Karpas-422 (cell line): Measurements from ENCODE around the gene OR1F1. TPM values are rescaled to one million over a fixed set of nuclear protein-coding genes. Genes with fewer than 3 reads are reported as not detected.
"Not testable (repeated sequence)": the region's sequence is repeated elsewhere in the genome, so short reads cannot be mapped to it uniquely, and the experiment has no call there.

Source experiments
- DNase-seq: peaks from one replicate; pipeline ENCODE4 v3.0.0-alpha.2; 2015
- H2AFZ ChIP-seq: fragments of 200-600 bp; sonication (generic); 2 replicates; pipeline ENCODE4 v1.6.1; 2014; ENCODE audit warnings: antibody characterized with exemption, low read length, mixed read lengths
- H3K27ac ChIP-seq: fragments of 200-600 bp; sonication (generic); 2 replicates; pipeline ENCODE4 v1.5.1; 2014; ENCODE audit warnings: mild to moderate bottlenecking, low read length, moderate library complexity
- H3K27me3 ChIP-seq: fragments of 200-600 bp; sonication (generic); 2 replicates; pipeline ENCODE4 v1.6.1; 2014; ENCODE audit warnings: low read length, mixed read lengths
- H3K36me3 ChIP-seq: fragments of 200-600 bp; sonication (generic); 2 replicates; pipeline ENCODE4 v1.6.1; 2014; ENCODE audit warnings: low read length, mixed read lengths; ENCODE audit not compliant: insufficient read depth
- H3K4me1 ChIP-seq: fragments of 200-600 bp; sonication (generic); 2 replicates; pipeline ENCODE4 v1.6.1; 2014; ENCODE audit warnings: mild to moderate bottlenecking, low read length, mixed read lengths
- H3K4me2 ChIP-seq: fragments of 200-600 bp; sonication (generic); 2 replicates; pipeline ENCODE4 v1.6.1; 2014; ENCODE audit warnings: low read length, low read depth, mild to moderate bottlenecking; ENCODE audit not compliant: poor library complexity, severe bottlenecking
- H3K4me3 ChIP-seq: fragments of 200-600 bp; sonication (generic); 2 replicates; pipeline ENCODE4 v1.5.1; 2014; ENCODE audit warnings: mild to moderate bottlenecking, antibody characterized with exemption, low read length, mixed read lengths
- H3K79me2 ChIP-seq: fragments of 200-600 bp; sonication (generic); 2 replicates; pipeline ENCODE4 v1.6.1; 2014; ENCODE audit warnings: mild to moderate bottlenecking, low read length, mixed read lengths
- H3K9ac ChIP-seq: fragments of 200-600 bp; sonication (generic); 2 replicates; pipeline ENCODE4 v1.6.0; 2014; ENCODE audit warnings: low read length
- H3K9me2 ChIP-seq: fragments of 200-600 bp; sonication (generic), shearing (Covaris generic); replicated peaks from 2 replicates; pipeline ENCODE4 v1.6.0; 2014; ENCODE audit warnings: mild to moderate bottlenecking, low read length, moderate library complexity; ENCODE audit not compliant: insufficient read depth
- H3K9me3 ChIP-seq: fragments of 300-700, 200-600 bp; sonication (generic); 2 replicates; pipeline ENCODE4 v1.6.1; 2014; ENCODE audit warnings: low read length, mixed read lengths
- H4K20me1 ChIP-seq: fragments of 200-600 bp; sonication (generic); 2 replicates; pipeline ENCODE4 v1.6.1; 2014; ENCODE audit warnings: mild to moderate bottlenecking, antibody characterized with exemption, low read length, low read depth; ENCODE audit not compliant: insufficient read depth
- total RNA-seq: library from RNA; depleted of rRNA; stranded (reverse); fragments of >200 nt; shearing (Covaris generic); gene quantifications from 2 replicates; pipeline ENCODE4 v1.2.3, GENCODE V29; 2014; ENCODE audit warnings: low replicate concordance

Gene OR1F1
- total RNA-seq, 1 experiment from 2014 or later = not detected

GRCh38 chr16:3165111-3165822, 22.7 kb upstream of the OR1F1 start:
- peak overlapping the region; percentile 61 for H3K4me2 ChIP-seq
- no peaks in the 10 kb centered on the region for H3K79me2 ChIP-seq
- DNase-seq = no peak
- H3K9ac ChIP-seq = peak overlapping the region; percentile 53; the same call in 1 of the 2 replicates
- no peaks in the 10 kb centered on the region for H3K27me3 ChIP-seq
- no peak overlapping the region for H3K27ac ChIP-seq
- peak overlapping the region; percentile 55 for H3K4me3 ChIP-seq
- H2AFZ ChIP-seq = peak overlapping the region; percentile 90
- H4K20me1 ChIP-seq = no peaks in the 10 kb centered on the region
- H3K36me3 ChIP-seq = no peaks in the 10 kb centered on the region
- H3K9me3 ChIP-seq = no peaks in the 10 kb centered on the region
- H3K9me2 ChIP-seq = no peaks in the 10 kb centered on the region
- H3K4me1 ChIP-seq = peaks cover 3% of the 10 kb centered on the region

- no peak for DNase-seq
- H3K4me3 ChIP-seq = no peak overlapping the region
- no peaks in the 10 kb centered on the region for H3K36me3 ChIP-seq
- H4K20me1 ChIP-seq = no peaks in the 10 kb centered on the region
- H3K9ac ChIP-seq = no peak overlapping the region
- no peak overlapping the region for H3K27ac ChIP-seq
- no peak overlapping the region for H3K4me2 ChIP-seq
- peaks cover 7% of the 10 kb centered on the region for H3K4me1 ChIP-seq
- H3K79me2 ChIP-seq = no peaks in the 10 kb centered on the region
- no peaks in the 10 kb centered on the region for H3K27me3 ChIP-seq
- H2AFZ ChIP-seq = no peak overlapping the region
- no peaks in the 10 kb centered on the region for H3K9me3 ChIP-seq
- no peaks in the 10 kb centered on the region for H3K9me2 ChIP-seq
Observed at GRCh38 chr16:3166505-3166886, 21.5 kb upstream of the OR1F1 start.

DNA sequence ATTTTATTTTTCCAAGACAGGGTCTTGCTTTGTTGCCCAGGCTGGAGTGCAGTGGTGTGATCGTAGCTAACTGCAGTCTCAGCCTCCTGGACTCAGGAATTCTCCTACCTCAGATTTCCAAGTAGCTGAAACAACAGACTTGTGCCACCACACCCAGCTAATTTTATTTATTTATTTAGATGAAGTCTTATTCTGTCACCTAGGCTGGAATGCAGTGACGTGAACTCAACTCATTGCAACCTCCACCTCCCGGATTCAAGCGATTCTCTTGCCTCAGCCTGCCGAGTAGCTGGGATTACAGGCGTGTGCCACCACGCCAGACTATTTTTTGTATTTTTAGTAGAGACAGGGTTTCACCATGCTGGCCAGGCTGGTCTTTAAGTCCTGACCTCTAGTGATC, 19.3 kb upstream of the OR1F1 start:
- not testable (repeated sequence) for DNase-seq, H3K27me3 ChIP-seq, H3K9ac ChIP-seq, H4K20me1 ChIP-seq, H3K9me3 ChIP-seq, H2AFZ ChIP-seq, H3K4me3 ChIP-seq, H3K9me2 ChIP-seq, H3K27ac ChIP-seq, H3K36me3 ChIP-seq, H3K4me2 ChIP-seq, H3K79me2 ChIP-seq
- peaks cover 18% of the 10 kb centered on the region for H3K4me1 ChIP-seq

DNA sequence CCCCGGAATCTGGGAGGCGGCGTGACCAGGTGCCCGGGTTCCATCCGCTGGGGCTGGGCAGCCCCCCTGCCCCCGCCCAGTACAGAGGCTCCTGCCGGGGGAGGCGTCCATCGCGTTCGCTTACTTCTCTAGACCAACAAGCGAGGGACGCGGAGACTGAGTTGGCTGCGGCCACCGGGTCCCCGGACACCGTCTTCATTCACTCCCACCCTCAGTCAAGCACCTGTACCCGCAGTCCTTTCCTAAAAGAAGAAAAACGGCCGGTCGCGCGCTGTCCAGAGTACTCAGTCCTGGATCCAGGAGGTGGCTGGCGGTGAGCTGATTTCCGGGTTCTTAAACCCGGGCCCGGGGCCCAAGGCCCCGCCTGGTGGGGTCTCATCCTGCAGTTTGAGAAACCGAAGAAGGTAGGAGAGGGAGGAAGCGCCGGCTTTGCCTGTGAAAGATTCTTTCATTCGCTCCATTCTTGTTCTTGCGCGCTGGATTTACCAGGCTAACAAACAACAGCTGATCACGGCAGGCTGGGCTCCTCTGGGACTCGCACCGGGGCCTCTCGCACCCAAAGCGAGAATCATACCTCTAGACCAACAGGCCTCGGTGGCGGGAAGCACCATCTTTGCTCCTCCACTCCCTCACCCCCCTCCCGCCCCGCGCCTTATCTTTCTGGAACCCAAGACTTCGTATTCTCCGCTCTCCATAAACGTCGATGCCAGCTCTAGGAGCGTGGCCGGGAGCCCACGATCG, 17.4 kb upstream of the OR1F1 start:
- Histone ChIP-seq H2AFZ (no peak overlapping the region), H3K36me3 (no peaks in the 10 kb centered on the region), H3K27me3 (no peaks in the 10 kb centered on the region), H3K79me2 (no peaks in the 10 kb centered on the region), H3K9me2 (no peaks in the 10 kb centered on the region), H3K4me1 (peaks cover 23% of the 10 kb centered on the region), H3K27ac (no peak overlapping the region), H3K4me3 (no peak overlapping the region), H4K20me1 (no peaks in the 10 kb centered on the region), H3K4me2 (no peak overlapping the region), H3K9ac (no peak overlapping the region), H3K9me3 (no peaks in the 10 kb centered on the region)
- DNase-seq = no peak

- no peaks in the 10 kb centered on the region for H3K9me3 ChIP-seq
- H2AFZ ChIP-seq = no peak overlapping the region
Observed at GRCh38 chr16:3171181-3171854, 16.7 kb upstream of the OR1F1 start.

DNA sequence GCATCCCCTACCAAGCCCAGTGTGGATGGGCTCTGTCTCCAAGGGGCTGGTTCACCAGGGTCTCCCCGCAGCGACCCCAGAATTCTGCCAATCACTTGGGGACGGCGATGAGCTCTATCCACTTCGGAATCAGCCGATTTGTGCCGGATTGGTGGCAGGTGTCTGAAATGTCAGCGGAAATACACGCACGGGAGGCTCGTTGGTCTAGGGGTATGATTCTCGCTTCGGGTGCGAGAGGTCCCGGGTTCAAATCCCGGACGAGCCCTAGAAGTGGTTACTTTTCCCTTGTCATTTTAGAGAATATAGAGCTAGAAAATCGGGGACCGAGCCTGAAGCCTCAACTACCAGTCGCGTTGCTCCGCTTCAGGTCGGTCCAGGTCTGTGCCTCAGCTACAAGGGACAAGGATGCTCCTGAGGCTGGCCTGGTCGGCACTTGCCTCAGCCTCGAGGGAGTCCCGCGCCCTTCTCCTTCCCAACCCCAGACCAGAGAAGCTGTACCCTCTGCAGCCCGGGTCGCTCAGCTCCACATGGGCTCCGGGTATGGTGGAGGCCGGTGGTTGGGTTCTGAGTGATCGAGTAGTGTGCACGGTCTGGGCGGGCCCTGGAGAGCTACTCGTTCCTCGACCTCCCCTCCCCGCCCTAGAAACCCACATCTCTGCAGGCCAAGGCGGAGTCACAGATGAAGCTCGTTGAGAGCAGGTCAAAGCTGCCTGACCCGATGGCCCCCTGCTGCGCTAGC, 16.0 kb upstream of the OR1F1 start:
- H3K9me2 ChIP-seq = no peaks in the 10 kb centered on the region
- H2AFZ ChIP-seq = no peak overlapping the region
- H4K20me1 ChIP-seq = no peaks in the 10 kb centered on the region
- DNase-seq = peak; percentile 77
- no peaks in the 10 kb centered on the region for H3K79me2 ChIP-seq
- H3K9me3 ChIP-seq = no peaks in the 10 kb centered on the region
- H3K4me3 ChIP-seq = peak overlapping the region; percentile 18; the same call in 1 of the 2 replicates
- H3K4me2 ChIP-seq = peak overlapping the region; percentile 50
- H3K9ac ChIP-seq = peak overlapping the region; percentile 17
- H3K4me1 ChIP-seq = peaks cover 21% of the 10 kb centered on the region
- H3K36me3 ChIP-seq = no peaks in the 10 kb centered on the region
- no peak overlapping the region for H3K27ac ChIP-seq
- H3K27me3 ChIP-seq = no peaks in the 10 kb centered on the region

More at GRCh38 chr16:3171181-3171854, 16.7 kb upstream of the OR1F1 start:
- peak overlapping the region; percentile 18; the same call in 1 of the 2 replicates for H3K4me3 ChIP-seq
- H4K20me1 ChIP-seq = no peaks in the 10 kb centered on the region
- no peaks in the 10 kb centered on the region for H3K27me3 ChIP-seq
- peak overlapping the region; percentile 17 for H3K9ac ChIP-seq
- H3K27ac ChIP-seq = no peak overlapping the region
- DNase-seq = no peak
- H3K4me1 ChIP-seq = peaks cover 21% of the 10 kb centered on the region
- H3K79me2 ChIP-seq = no peaks in the 10 kb centered on the region
- H3K4me2 ChIP-seq = peak overlapping the region; percentile 50
- no peaks in the 10 kb centered on the region for H3K9me2 ChIP-seq
- H3K36me3 ChIP-seq = no peaks in the 10 kb centered on the region

DNA sequence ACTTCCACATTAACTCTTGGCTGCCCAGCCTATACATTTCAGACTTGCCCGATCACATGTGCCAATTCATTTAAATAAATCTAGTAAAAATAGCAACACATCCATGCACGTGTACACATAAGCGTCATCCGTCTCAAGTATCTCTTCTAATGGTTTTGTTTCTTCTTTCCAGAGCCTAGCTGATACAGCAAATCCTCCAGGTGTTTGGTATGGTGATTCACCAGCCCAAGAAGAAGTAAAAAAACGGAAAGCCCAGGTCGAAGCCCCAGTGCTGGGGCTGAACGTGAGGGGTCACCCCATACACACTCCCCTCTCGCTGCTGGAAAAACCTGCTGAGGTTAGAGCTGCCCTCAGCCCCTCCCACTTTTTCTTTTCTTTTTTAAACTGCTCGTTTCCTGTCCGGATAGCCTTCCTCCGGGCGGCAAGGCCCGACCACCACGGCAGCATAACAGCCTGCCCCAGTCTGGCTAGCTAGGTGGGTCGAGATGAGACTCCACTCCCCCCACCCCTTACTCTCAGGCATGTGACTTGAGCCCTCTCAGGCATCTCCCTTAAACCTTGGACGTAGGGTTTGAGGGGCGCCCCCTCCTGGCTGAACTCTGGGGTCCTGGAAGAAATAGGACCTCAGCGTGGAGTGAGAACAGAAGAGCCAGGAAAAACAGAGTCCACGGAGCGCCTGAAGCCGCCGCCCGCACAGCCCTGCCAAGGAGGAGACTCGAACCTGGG, 13.9 kb upstream of the OR1F1 start:
- 0 out of 2 replicates have a peak overlapping the region, but pooled peaks have one; percentile 84 for H2AFZ ChIP-seq
- H3K4me3 ChIP-seq = peak overlapping the region; percentile 52; the same call in 1 of the 2 replicates
- H3K27me3 ChIP-seq = no peaks in the 10 kb centered on the region
- H4K20me1 ChIP-seq = no peaks in the 10 kb centered on the region
- no peaks in the 10 kb centered on the region for H3K9me2 ChIP-seq
- H3K4me1 ChIP-seq = peaks cover 21% of the 10 kb centered on the region
- peak overlapping the region; percentile 48 for H3K9ac ChIP-seq
- H3K79me2 ChIP-seq = no peaks in the 10 kb centered on the region
- peak; percentile 88 for DNase-seq
- peak overlapping the region; percentile 72 for H3K4me2 ChIP-seq
- no peaks in the 10 kb centered on the region for H3K36me3 ChIP-seq
- H3K27ac ChIP-seq = no peak overlapping the region
- H3K9me3 ChIP-seq = no peaks in the 10 kb centered on the region
